Measurements from ENCODE around the gene BCR. TPM values are rescaled to one million over a fixed set of nuclear protein-coding genes. Genes with fewer than 3 reads are reported as not detected.

BCR gene
- total RNA-seq, 1 donor from 2014 or later: 102 TPM

DNA sequence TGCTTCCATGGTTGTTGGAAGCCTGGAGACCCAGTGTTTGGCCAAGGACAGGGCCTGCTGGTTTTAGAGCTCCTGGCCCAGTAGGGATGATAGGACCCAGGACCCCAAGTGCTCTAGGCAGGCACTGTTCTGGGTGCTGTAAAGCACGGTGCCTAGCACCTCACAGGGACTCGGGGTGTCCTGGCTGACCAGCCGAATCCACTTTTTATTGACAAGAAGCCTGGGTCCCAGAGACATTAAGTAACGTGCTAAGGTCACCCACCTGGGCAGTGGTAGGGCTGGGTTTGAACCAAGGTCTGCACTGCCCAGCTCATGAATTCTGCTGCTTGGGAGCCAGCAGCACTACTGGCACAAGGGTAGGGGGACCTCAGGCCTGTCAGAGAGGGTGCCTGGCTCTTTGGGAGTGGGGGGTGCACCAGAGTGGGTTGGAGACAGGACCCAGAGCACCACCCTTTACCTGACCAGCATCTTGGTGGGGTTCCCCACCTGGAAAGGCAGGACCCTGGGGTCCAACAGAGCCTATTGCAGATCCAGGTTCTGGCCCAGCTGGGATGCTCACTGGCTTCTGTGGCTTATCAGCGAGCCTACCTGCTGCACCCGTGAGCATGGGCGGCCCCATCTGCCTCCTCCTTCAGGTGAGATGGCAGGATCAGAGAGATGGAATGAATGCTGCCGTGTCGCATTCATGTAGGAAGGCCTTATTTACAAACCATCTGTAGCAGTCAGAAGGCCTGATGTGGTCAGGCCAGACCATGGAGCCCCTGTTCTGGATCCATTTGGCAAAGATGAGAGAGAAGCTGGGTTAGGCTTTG, 52.0 kb downstream of the BCR start:
- Mint-ChIP-seq H3K27ac (peak overlapping the region; percentile 65), H3K4me3 (ENCODE audit: low read depth) (no peak overlapping the region), H3K4me1 (ENCODE audit: low read depth) (peaks cover 24% of the 10 kb centered on the region), H3K9me3 (ENCODE audit: low read depth) (peaks cover 18% of the 10 kb centered on the region), H3K36me3 (ENCODE audit: insufficient read depth) (peaks cover 21% of the 10 kb centered on the region), H3K27me3 (no peaks in the 10 kb centered on the region)
- no peak for DNase-seq (ENCODE audit: low spot score, unreplicated experiment)
- TF ChIP-seq, protein P1, sequence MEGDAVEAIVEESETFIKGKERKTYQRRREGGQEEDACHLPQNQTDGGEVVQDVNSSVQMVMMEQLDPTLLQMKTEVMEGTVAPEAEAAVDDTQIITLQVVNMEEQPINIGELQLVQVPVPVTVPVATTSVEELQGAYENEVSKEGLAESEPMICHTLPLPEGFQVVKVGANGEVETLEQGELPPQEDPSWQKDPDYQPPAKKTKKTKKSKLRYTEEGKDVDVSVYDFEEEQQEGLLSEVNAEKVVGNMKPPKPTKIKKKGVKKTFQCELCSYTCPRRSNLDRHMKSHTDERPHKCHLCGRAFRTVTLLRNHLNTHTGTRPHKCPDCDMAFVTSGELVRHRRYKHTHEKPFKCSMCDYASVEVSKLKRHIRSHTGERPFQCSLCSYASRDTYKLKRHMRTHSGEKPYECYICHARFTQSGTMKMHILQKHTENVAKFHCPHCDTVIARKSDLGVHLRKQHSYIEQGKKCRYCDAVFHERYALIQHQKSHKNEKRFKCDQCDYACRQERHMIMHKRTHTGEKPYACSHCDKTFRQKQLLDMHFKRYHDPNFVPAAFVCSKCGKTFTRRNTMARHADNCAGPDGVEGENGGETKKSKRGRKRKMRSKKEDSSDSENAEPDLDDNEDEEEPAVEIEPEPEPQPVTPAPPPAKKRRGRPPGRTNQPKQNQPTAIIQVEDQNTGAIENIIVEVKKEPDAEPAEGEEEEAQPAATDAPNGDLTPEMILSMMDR (IDR thresholded peaks at IDR 0.05; ENCODE audit: unreplicated experiment): no peak

DNA sequence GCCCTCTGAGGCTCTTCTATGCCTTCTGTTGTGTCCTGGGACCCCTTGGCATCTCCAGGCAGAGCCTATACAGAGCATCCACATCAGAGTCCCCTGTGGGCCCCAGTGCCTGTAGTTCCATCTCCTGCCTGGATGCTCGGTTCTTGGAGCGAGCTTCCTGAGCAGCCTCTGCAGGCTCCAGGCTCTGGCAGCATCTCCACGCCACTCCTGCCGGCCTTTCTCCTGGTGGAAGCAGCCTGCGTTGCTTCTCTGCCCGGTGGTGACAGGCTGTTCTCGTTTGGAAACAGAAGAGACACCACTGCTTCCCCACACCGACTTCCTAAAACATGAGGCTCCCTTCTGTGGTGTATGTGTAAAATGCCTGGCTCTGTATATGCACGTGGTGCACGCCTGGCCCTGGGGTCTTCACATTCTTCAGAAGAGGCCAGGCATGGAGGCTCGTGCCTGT, 52.8 kb downstream of the BCR start:
- TF ChIP-seq, protein P1 (IDR thresholded peaks at IDR 0.05; ENCODE audit: unreplicated experiment): no peak
- H3K4me3 Mint-ChIP-seq (ENCODE audit: low read depth): no peak overlapping the region
- DNase-seq (ENCODE audit: low spot score, unreplicated experiment): no peak
- H3K27ac Mint-ChIP-seq: no peak overlapping the region
- no peaks in the 10 kb centered on the region for H3K27me3 Mint-ChIP-seq
- H3K36me3 Mint-ChIP-seq (ENCODE audit: insufficient read depth): peaks cover 14% of the 10 kb centered on the region
- peaks cover 28% of the 10 kb centered on the region for H3K4me1 Mint-ChIP-seq (ENCODE audit: low read depth)
- peaks cover 11% of the 10 kb centered on the region for H3K9me3 Mint-ChIP-seq (ENCODE audit: low read depth)

DNA sequence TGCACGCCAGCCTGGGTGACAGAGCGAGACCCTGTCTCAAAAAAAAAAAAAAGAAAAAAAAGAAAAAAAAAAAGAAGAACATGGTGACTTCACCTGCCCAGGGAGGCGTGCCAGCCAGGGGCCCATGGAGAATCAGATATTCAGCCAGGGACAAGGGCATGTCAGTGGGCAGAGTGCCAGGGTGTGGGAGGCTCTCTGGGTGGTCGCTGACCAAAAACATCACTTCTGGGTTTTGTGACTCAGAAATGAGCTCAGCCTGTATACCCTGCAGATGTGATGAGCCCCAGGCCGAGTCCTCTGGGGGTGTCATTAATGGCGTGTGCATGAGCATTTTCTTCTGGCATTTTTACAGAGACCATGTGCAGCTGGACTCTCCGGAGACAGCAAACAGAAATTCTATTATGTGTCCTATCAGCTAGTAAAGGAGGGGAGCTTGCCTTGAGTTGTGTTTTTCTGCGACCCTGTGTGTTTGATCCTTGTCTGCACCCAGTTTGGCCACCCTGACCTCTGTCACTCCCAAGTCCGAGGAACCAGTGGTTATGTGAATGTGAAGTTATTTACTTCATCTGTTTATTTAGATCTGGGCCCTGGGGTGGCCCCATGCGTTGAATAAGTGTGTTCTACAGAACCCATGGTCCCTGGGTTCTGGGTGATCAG, 53.6 kb downstream of the BCR start:
- H3K4me1 Mint-ChIP-seq (ENCODE audit: low read depth): peaks cover 28% of the 10 kb centered on the region
- TF ChIP-seq, protein P1 (IDR thresholded peaks at IDR 0.05; ENCODE audit: unreplicated experiment): no peak
- H3K9me3 Mint-ChIP-seq (ENCODE audit: low read depth): peaks cover 4% of the 10 kb centered on the region
- peak overlapping the region; percentile 79 for H3K27ac Mint-ChIP-seq
- no peak overlapping the region for H3K4me3 Mint-ChIP-seq (ENCODE audit: low read depth)
- no peaks in the 10 kb centered on the region for H3K27me3 Mint-ChIP-seq
- DNase-seq (ENCODE audit: low spot score, unreplicated experiment): no peak
- H3K36me3 Mint-ChIP-seq (ENCODE audit: insufficient read depth): peaks cover 9% of the 10 kb centered on the region

DNA sequence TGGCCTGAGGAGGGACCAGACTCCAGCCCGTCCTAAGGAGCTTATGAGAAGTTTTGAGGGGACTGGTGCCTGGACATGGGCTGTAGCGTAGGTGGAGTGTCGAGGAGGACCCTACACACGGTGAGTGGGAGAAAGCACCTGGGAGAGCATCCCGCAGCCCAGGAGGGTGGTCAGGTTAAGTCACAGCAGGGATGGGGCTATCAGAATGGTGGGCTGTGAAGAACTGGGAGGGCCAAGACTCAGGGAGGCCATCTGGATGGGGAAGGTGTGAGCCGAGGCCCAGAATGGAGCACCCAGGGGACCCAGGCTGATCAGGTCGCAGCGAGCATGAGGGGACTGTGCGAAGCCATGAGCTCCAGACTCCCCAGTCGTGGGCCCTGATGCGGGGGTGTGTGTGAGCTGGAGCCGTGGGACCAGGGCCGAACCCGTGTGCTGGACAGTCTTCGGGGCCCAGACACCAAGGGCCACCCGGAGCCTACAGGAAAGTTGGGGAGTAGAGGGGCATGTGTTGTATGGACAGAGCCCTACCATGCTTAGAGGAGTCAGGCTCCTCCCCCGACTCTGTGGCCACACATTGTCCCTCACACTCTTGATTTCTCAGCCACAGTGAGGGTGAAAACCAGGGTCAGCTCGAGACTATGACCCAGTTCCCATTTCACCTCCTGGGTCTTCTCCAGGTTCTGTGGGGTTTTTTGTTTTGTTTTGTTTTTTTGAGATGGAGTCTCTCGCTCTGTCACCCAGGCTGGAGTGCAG, 54.3 kb downstream of the BCR start:
- H3K9me3 Mint-ChIP-seq (ENCODE audit: low read depth): no peaks in the 10 kb centered on the region
- peak overlapping the region; percentile 79 for H3K27ac Mint-ChIP-seq
- DNase-seq (ENCODE audit: low spot score, unreplicated experiment): no peak
- TF ChIP-seq, protein P1 (IDR thresholded peaks at IDR 0.05; ENCODE audit: unreplicated experiment): no peak
- H3K4me3 Mint-ChIP-seq (ENCODE audit: low read depth): no peak overlapping the region
- H3K27me3 Mint-ChIP-seq: no peaks in the 10 kb centered on the region
- H3K4me1 Mint-ChIP-seq (ENCODE audit: low read depth): peaks cover 28% of the 10 kb centered on the region
- H3K36me3 Mint-ChIP-seq (ENCODE audit: insufficient read depth): peaks cover 6% of the 10 kb centered on the region

DNA sequence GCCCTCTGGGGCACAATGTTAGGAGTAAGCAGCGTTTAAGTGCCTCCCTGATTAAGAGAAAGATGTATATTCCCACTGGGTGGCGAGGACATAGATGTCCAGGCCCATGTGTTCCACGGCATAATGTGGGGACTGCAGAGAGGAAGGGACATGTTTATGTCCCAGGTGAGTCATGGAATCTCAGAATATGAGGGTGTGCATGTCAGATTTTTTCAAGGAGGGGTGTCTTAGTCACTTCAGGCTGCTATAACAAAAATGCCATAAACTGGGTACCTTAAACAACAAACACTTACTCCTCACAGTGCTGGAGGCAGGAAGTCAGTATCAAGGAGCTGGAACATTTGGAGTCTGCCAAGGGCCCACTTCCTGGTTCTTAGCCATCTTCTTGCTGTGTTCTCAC, 55.1 kb downstream of the BCR start:
- DNase-seq (ENCODE audit: low spot score, unreplicated experiment): no peak
- TF ChIP-seq, protein P1 (IDR thresholded peaks at IDR 0.05; ENCODE audit: unreplicated experiment): no peak
- H3K9me3 Mint-ChIP-seq (ENCODE audit: low read depth): no peaks in the 10 kb centered on the region
- H3K4me1 Mint-ChIP-seq (ENCODE audit: low read depth): peaks cover 24% of the 10 kb centered on the region
- H3K27ac Mint-ChIP-seq: peak overlapping the region; percentile 37
- no peaks in the 10 kb centered on the region for H3K27me3 Mint-ChIP-seq
- H3K36me3 Mint-ChIP-seq (ENCODE audit: insufficient read depth): peaks cover 7% of the 10 kb centered on the region
- no peak overlapping the region for H3K4me3 Mint-ChIP-seq (ENCODE audit: low read depth)
